ACC112 (cell line): ENCODE results near the gene GDPD4.

Experiments
- H2AFZ ChIP-seq: fragments of 200-600 bp; sonication (generic); one replicate; pipeline ENCODE4 v1.6.0; 2017; ENCODE audit warnings: antibody characterized with exemption, low read length; ENCODE audit not compliant: unreplicated experiment
- H3K27ac ChIP-seq: fragments of 200-600 bp; sonication (generic); 2 replicates; pipeline ENCODE4 v1.5.1; 2014; ENCODE audit warnings: low read depth, mild to moderate bottlenecking, antibody characterized with exemption, low read length, moderate library complexity
- H3K27me3 ChIP-seq: fragments of 200-600 bp; sonication (generic); 2 replicates; pipeline ENCODE4 v1.6.1; 2014; ENCODE audit warnings: mild to moderate bottlenecking, antibody characterized with exemption, low read length, moderate library complexity, mixed read lengths; ENCODE audit not compliant: insufficient read depth
- H3K36me3 ChIP-seq: fragments of 200-600 bp; sonication (generic); 2 replicates; pipeline ENCODE4 v1.6.1; 2016; ENCODE audit warnings: mild to moderate bottlenecking, antibody characterized with exemption, low read length, moderate library complexity, mixed read lengths; ENCODE audit not compliant: insufficient read depth
- H3K4me1 ChIP-seq: fragments of 200-600 bp; sonication (generic); one replicate; pipeline ENCODE4 v1.6.1; 2016; ENCODE audit warnings: low read length, mixed read lengths; ENCODE audit not compliant: insufficient read depth, unreplicated experiment, control insufficient read depth
- H3K4me3 ChIP-seq: fragments of 200-600 bp; sonication (generic); 2 replicates; pipeline ENCODE4 v1.5.1; 2014; ENCODE audit warnings: mild to moderate bottlenecking, low read depth, low read length
- H3K79me2 ChIP-seq: fragments of 200-600 bp; sonication (generic); one replicate; pipeline ENCODE4 v1.6.0; 2016; ENCODE audit warnings: low read length; ENCODE audit not compliant: control insufficient read depth, unreplicated experiment, insufficient read depth

The GDPD4 gene

GRCh38 chr11:77173494-77173893 is 128.0 kb downstream of the GDPD4 start:
- Histone ChIP-seq H2AFZ (no peak overlapping the region), H3K27me3 (no peaks in the 10 kb centered on the region), H3K36me3 (no peaks in the 10 kb centered on the region), H3K4me3 (no peak overlapping the region), H3K79me2 (no peaks in the 10 kb centered on the region), H3K4me1 (no peaks in the 10 kb centered on the region), H3K27ac (no peak overlapping the region)

- no peak overlapping the region for H3K27ac ChIP-seq
- no peaks in the 10 kb centered on the region for H3K27me3 ChIP-seq
- H3K4me3 ChIP-seq, result no peak overlapping the region
- H2AFZ ChIP-seq, result no peak overlapping the region
- no peaks in the 10 kb centered on the region for H3K36me3 ChIP-seq
- no peaks in the 10 kb centered on the region for H3K79me2 ChIP-seq
- no peaks in the 10 kb centered on the region for H3K4me1 ChIP-seq
Measured at GRCh38 chr11:77172666-77172982, 128.9 kb downstream of the GDPD4 start.

GRCh38 chr11:77171885-77172665 is 129.4 kb downstream of the GDPD4 start:
- H2AFZ ChIP-seq, result no peak overlapping the region
- H3K79me2 ChIP-seq, result no peaks in the 10 kb centered on the region
- H3K4me1 ChIP-seq, result no peaks in the 10 kb centered on the region
- H3K4me3 ChIP-seq, result no peak overlapping the region
- no peaks in the 10 kb centered on the region for H3K36me3 ChIP-seq
- no peak overlapping the region for H3K27ac ChIP-seq
- no peaks in the 10 kb centered on the region for H3K27me3 ChIP-seq

GRCh38 chr11:77171254-77171653 is 130.2 kb downstream of the GDPD4 start:
- H3K27ac ChIP-seq, result no peak overlapping the region
- H3K4me3 ChIP-seq, result no peak overlapping the region
- H3K27me3 ChIP-seq, result no peaks in the 10 kb centered on the region
- H3K79me2 ChIP-seq, result no peaks in the 10 kb centered on the region
- H3K4me1 ChIP-seq, result no peaks in the 10 kb centered on the region
- no peak overlapping the region for H2AFZ ChIP-seq
- H3K36me3 ChIP-seq, result no peaks in the 10 kb centered on the region

GRCh38 chr11:77170107-77170506 is 131.4 kb downstream of the GDPD4 start:
- Histone ChIP-seq H3K36me3 (no peaks in the 10 kb centered on the region), H3K79me2 (no peaks in the 10 kb centered on the region), H3K27ac (no peak overlapping the region), H3K4me3 (no peak overlapping the region), H2AFZ (no peak overlapping the region), H3K27me3 (no peaks in the 10 kb centered on the region; the same call in 1 of the 2 replicates), H3K4me1 (no peaks in the 10 kb centered on the region)

DNA sequence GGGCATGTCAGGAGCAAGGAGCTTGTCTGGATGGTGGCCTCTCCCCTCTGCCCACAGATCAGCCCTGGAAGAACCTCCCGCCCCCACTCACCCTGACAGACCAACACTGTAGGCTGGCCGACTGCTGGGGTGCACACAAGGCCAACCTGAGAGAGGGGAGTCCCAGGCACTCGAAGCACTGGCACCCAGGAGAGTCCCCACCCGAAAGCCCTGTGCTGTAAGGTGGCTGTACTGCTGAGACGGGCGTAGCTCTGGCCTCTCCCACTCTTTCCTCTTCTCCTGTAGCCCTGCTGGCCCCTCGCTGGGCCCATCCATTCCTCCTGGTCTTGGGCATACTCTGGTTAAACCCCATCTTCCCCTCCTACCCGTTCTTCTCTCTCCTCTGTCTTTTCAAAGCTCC is 133.7 kb downstream of the GDPD4 start:
- H3K27ac ChIP-seq, result no peak overlapping the region
- no peak overlapping the region for H2AFZ ChIP-seq
- H3K4me1 ChIP-seq, result no peaks in the 10 kb centered on the region
- H3K36me3 ChIP-seq, result no peaks in the 10 kb centered on the region
- no peaks in the 10 kb centered on the region for H3K79me2 ChIP-seq
- no peak overlapping the region for H3K4me3 ChIP-seq
- H3K27me3 ChIP-seq, result peaks cover 3% of the 10 kb centered on the region; the same call in 1 of the 2 replicates

DNA sequence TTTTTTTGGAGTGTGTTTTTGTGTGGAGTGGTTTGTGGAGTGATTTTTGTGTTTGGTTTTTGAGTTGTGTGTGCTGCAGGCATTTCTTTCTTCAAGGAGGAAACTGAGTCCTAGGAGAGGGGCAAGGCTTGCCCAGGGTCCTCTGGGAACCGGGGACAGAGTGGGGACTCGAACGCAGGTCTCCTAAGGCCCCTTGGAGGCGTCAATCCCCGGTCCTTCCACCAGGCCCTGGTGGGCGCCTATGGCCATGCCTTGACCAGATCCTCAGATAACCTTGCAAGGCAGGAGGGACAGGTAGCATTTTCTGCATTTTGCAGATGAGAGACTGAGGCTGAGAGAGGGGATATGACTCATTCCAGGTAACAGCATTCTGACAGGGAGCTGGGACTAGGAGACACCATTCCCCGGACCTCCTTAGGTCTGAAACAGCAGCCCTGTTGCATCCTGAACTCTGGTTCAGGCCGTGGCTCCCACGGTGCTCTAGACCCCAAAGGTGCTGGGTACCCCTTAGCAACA is 134.3 kb downstream of the GDPD4 start:
- Histone ChIP-seq H3K79me2 (no peaks in the 10 kb centered on the region), H3K27me3 (peaks cover 4% of the 10 kb centered on the region), H3K4me1 (no peaks in the 10 kb centered on the region), H2AFZ (no peak overlapping the region), H3K4me3 (no peak overlapping the region), H3K27ac (no peak overlapping the region), H3K36me3 (no peaks in the 10 kb centered on the region)
